Activated T-cell treated with anti-CD3 and anti-CD28 coated beads, Interleukin-2, amount 50 U/mL, for 72 hours (primary cell): ENCODE data around the gene ARMC6. TPM values are rescaled to one million over a fixed set of nuclear protein-coding genes. Genes with fewer than 3 reads are reported as not detected.
A peak's percentile ranks its signal among the peaks of the same experiment; 100 is the strongest.

Source experiments
- ATAC-seq, 2 donors: fragments of 150-1000 bp; cut with Tn5 transposase; replicated peaks in 1 of 2; 2 replicates each; pipeline ENCODE4 v1.10.0; 2021; ENCODE audit warnings: moderate library complexity in 2 of 2, mild to moderate bottlenecking in 1 of 2
- DNase-seq, 2 donors: peaks; one replicate each; pipeline ENCODE4 v3.0.0; 2021 to 2022; ENCODE audit warnings: mixed read lengths in 1 of 2
- H3K27ac Mint-ChIP-seq: one replicate; pipeline ENCODE4 v1.8.0; 2022; ENCODE audit warnings: mild to moderate bottlenecking, moderate library complexity, mixed read lengths
- H3K27me3 Mint-ChIP-seq: one replicate; pipeline ENCODE4 v1.8.0; 2022; ENCODE audit warnings: low read depth, mixed read lengths
- H3K36me3 Mint-ChIP-seq, 2 donors: one replicate each; pipeline ENCODE4 v1.8.0; 2022; ENCODE audit warnings: mixed read lengths in 2 of 2, mild to moderate bottlenecking in 1 of 2; ENCODE audit not compliant: insufficient read depth in 2 of 2
- H3K4me1 Mint-ChIP-seq: one replicate; pipeline ENCODE4 v1.8.0; 2022; ENCODE audit warnings: low read depth, mixed read lengths
- H3K4me3 Mint-ChIP-seq, 2 donors: one replicate each; pipeline ENCODE4 v1.8.0; 2022; ENCODE audit warnings: mild to moderate bottlenecking in 2 of 2, mixed read lengths in 2 of 2, moderate library complexity in 2 of 2
- H3K9me3 Mint-ChIP-seq, 2 donors: one replicate each; pipeline ENCODE4 v1.8.0; 2022; ENCODE audit warnings: mixed read lengths in 2 of 2
- total RNA-seq, 2 donors: library from RNA; stranded (reverse); gene quantifications; one replicate each; pipeline ENCODE4 v1.2.3, GENCODE V29; 2022

Gene ARMC6
- total RNA-seq, 2 donors from 2014 or later = 20.4 to 22.8 TPM

DNA sequence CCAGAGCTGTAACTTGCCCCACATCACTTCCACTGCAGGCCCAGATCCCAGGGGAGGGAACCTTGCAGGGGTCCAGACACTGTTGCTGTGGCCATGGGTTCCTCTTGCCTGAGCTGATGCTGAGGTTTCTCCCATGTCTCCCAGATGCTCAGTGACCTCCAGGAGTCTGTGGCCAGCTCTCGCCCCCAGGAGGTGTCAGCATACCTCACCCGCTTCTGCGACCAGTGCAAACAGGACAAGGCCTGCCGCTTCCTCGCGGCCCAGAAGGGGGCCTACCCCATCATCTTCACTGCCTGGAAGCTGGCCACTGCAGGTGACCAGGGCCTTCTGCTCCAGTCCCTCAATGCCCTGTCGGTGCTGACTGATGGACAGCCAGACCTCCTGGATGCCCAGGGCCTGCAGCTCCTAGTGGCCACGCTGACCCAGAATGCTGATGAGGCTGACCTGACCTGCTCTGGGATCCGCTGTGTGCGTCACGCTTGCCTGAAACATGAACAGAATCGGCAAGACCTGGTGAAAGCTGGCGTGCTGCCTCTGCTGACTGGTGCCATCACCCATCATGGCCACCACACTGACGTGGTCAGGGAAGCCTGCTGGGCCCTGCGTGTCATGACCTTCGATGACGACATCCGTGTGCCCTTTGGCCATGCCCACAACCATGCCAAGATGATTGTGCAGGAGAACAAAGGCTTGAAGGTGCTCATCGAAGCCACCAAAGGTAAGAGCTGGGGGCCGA, 18.2 kb downstream of the ARMC6 start:
- H3K36me3 Mint-ChIP-seq = peaks cover 1 to 12% of the 10 kb centered on the region in 2 donors
- no peaks in the 10 kb centered on the region for H3K9me3 Mint-ChIP-seq
- ATAC-seq (no peak), DNase-seq (no peak)
- H3K4me3 Mint-ChIP-seq = no peak overlapping the region
- no peaks in the 10 kb centered on the region for H3K4me1 Mint-ChIP-seq
- no peak overlapping the region for H3K27ac Mint-ChIP-seq
- no peaks in the 10 kb centered on the region for H3K27me3 Mint-ChIP-seq

DNA sequence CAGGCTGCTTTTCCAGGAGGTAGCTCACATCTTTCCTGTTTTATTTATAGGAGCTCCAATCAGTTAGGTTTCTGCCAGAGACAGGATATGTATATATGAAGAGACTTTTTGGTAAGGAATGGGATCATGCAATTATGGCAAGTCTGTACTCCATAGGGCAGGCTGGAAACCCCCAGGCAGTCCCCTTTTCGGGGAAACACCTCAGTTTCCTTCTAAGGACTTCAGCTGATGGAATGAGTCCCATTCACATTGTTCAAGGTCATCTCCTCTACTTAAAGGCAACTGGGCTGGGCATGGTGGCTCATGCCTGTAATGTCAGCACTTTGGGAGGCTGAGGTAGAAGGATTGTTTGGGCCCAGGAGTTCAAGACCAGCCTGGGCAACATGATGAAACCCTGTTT, 19.5 kb downstream of the ARMC6 start:
- Mint-ChIP-seq H3K27me3 (no peaks in the 10 kb centered on the region), H3K4me1 (no peaks in the 10 kb centered on the region), H3K4me3 (no peak overlapping the region), H3K27ac (peak overlapping the region; percentile 38), H3K36me3 (peaks cover 1 to 6% of the 10 kb centered on the region in 2 donors), H3K9me3 (no peaks in the 10 kb centered on the region)
- no peak for ATAC-seq
- no peak for DNase-seq

DNA sequence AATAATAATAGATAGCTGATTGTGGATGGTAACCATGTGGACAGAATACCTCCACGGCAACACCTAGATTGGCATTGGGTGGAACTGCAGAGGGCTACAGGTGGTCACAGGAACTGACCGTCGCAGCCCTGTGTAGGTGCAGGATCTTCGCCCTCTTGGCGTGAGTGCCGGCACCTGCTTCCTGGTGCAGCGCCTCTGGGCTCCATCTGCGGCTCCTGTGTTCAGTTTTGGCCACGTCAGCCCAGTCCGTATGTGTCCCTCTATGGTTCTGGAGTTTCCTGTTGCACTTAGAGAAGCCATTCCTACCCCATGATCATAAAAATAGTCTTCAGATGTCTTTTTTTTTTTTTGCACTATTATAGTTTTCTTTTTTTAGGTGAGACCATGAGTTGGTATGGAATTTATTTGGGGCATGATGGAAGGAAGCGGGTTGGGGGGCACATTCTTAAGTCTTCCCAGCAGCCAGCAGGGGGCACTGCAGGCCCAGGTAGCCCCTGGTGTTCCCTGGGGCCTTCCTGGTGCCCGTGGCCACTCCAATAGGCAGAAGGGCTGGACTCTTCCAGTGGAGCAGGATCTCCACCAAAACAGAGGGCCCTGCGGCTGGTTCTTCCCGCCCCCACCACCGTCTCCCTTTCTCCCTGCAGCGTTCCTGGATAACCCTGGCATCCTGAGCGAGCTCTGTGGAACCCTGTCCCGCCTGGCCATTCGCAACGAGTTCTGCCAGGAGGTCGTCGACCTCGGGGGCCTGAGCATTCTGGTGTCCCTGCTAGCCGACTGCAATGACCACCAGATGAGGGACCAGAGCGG, 20.3 kb downstream of the ARMC6 start:
- H3K9me3 Mint-ChIP-seq = no peaks in the 10 kb centered on the region
- peak; percentile 67 to 73 for ATAC-seq
- DNase-seq = peak; percentile 64 to 72

DNA sequence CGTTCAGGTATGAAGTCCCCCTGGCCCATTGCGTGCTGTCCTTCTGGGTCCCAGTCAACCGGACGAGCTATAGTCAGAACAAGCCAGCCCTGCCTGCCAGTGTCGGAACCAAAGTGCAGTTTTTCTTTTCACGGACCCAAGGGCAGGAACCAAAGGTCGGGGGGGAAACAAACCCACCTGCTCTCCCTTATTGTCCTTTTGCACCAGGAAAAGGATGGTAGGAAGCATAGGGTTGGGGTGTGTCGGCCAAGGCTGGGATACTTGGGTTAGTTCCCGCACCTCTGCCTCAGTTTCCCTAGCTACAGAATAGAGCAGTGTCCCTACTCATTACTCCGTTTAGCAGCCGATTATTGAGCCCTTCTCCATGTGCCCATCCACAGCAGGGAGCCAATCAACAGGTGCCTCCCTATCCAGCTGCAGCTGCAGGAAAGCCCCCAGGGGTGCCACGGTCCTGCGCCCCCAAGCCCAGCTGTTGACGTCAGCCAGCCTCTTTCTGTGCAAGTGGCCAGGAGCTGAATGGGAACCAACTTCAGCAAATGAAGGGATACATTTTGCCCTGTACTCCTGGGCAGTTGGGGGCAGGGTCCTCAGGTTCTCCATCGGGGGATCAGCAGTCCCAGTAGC, 21.0 kb downstream of the ARMC6 start:
- no peak for ATAC-seq
- no peak for DNase-seq
- no peak overlapping the region for H3K4me3 Mint-ChIP-seq
- no peaks in the 10 kb centered on the region for H3K27me3 Mint-ChIP-seq
- no peak overlapping the region for H3K27ac Mint-ChIP-seq
- peaks cover 1 to 4% of the 10 kb centered on the region in 2 donors for H3K36me3 Mint-ChIP-seq
- H3K4me1 Mint-ChIP-seq = no peaks in the 10 kb centered on the region
- H3K9me3 Mint-ChIP-seq = no peaks in the 10 kb centered on the region

More for the DNA sequence above, 20.3 kb downstream of the ARMC6 start:
- no peak overlapping the region for H3K27ac Mint-ChIP-seq
- H3K36me3 Mint-ChIP-seq = peaks cover 1 to 4% of the 10 kb centered on the region in 2 donors
- H3K27me3 Mint-ChIP-seq = no peaks in the 10 kb centered on the region
- no peak overlapping the region for H3K4me3 Mint-ChIP-seq
- H3K4me1 Mint-ChIP-seq = no peaks in the 10 kb centered on the region

DNA sequence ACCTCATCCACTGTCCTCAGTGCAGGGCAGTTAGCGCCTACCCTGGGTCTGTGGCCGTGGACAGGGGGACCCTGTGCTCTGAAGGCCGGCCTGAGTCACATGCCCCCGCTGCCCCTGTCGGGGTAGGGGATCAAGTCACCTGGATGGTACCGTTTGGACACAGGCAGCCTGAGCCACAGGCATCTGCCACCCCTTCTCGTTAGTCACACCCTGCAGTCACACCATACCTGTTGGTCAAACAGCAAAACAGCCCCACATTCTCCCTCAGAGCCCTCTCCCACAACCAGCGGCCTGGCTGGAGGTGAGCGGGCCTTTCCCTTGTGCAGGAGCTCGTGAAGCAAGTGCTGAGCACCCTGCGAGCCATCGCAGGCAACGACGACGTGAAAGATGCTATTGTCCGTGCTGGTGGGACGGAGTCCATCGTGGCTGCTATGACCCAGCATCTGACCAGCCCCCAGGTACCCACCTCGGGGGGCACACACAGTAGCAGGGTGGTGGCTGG, 21.6 kb downstream of the ARMC6 start:
- no peaks in the 10 kb centered on the region for H3K4me1 Mint-ChIP-seq
- H3K9me3 Mint-ChIP-seq = no peaks in the 10 kb centered on the region
- H3K4me3 Mint-ChIP-seq = no peak overlapping the region
- no peak for ATAC-seq
- no peak for DNase-seq
- no peak overlapping the region for H3K27ac Mint-ChIP-seq
- no peaks in the 10 kb centered on the region for H3K27me3 Mint-ChIP-seq
- H3K36me3 Mint-ChIP-seq = peaks cover 1 to 4% of the 10 kb centered on the region in 2 donors

DNA sequence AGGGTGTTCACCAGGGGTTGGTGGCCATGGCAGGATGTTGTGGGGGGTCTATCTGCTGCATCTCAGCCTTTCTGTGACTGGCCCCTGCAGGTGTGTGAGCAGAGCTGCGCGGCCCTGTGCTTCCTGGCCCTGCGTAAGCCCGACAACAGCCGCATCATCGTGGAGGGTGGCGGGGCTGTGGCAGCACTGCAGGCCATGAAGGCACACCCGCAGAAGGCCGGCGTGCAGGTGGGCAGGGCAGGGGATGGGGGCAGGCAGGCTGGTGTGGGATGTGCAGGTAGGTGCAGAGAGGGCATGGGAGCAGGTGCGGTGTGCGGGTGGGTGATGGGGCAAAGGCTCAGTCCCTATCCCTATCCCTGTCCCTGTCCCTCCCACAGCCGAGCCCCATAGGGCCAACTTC, 22.3 kb downstream of the ARMC6 start:
- Mint-ChIP-seq H3K9me3 (no peaks in the 10 kb centered on the region), H3K27me3 (no peaks in the 10 kb centered on the region), H3K4me1 (no peaks in the 10 kb centered on the region), H3K4me3 (no peak overlapping the region), H3K36me3 (peaks cover 1 to 4% of the 10 kb centered on the region in 2 donors), H3K27ac (no peak overlapping the region)
- ATAC-seq (no peak), DNase-seq (no peak)

DNA sequence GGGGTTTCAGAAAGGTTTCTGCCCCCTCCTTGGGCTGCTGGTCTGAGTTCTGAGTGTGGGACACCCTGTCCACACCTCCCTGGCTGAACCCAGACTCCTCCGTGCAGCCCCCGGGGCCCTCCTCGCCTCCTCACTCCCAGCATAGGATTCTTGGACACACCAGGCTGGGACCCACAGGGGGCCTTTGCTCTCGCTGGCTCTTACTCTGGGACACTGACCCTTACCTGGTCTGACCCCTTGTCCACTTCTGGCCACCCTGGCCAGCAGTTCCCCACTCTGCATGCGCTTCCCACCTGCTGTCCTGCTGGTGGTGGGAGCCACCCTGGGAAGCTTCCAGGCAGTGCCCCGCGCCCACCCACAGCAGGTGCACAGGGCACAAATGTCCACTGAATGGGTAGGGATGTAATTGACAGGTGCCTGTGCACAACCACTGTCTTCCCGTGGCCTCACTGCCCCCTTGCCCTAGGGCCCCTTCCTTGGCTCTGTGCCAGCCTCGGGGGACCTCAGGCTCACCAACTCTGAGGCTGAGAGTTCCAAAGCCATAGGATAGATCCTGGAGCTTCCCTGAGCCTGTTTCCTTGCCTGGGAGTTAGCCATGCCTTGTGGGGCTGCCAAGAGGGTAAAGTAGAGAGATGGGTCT, 23.4 kb downstream of the ARMC6 start:
- DNase-seq (no peak), ATAC-seq (no peak)
- H3K27ac Mint-ChIP-seq = no peak overlapping the region
- H3K36me3 Mint-ChIP-seq = peaks cover 1 to 4% of the 10 kb centered on the region in 2 donors
- H3K27me3 Mint-ChIP-seq = no peaks in the 10 kb centered on the region
- H3K4me3 Mint-ChIP-seq = no peak overlapping the region
- H3K4me1 Mint-ChIP-seq = no peaks in the 10 kb centered on the region
- no peaks in the 10 kb centered on the region for H3K9me3 Mint-ChIP-seq

DNA sequence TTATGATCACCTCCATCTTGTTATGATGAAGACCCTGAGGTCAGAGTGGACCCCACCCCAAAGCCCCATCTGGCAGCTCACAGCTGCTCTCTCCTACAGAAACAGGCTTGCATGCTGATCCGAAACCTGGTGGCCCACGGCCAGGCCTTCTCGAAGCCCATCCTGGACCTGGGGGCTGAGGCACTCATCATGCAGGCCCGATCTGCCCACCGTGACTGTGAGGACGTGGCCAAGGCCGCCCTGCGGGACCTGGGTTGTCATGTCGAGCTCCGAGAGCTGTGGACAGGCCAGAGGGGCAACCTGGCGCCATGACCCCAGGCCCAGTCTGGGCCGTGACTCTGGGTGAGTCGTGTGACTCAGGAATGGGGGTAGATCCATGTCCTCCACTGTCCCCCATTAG, 23.9 kb downstream of the ARMC6 start:
- H3K4me3 Mint-ChIP-seq = no peak overlapping the region
- DNase-seq (no peak), ATAC-seq (no peak)
- peaks cover 4% of the 10 kb centered on the region for H3K4me1 Mint-ChIP-seq
- no peaks in the 10 kb centered on the region for H3K27me3 Mint-ChIP-seq
- H3K27ac Mint-ChIP-seq = no peak overlapping the region
- H3K9me3 Mint-ChIP-seq = no peaks in the 10 kb centered on the region
- H3K36me3 Mint-ChIP-seq = peaks cover 1 to 4% of the 10 kb centered on the region in 2 donors

DNA sequence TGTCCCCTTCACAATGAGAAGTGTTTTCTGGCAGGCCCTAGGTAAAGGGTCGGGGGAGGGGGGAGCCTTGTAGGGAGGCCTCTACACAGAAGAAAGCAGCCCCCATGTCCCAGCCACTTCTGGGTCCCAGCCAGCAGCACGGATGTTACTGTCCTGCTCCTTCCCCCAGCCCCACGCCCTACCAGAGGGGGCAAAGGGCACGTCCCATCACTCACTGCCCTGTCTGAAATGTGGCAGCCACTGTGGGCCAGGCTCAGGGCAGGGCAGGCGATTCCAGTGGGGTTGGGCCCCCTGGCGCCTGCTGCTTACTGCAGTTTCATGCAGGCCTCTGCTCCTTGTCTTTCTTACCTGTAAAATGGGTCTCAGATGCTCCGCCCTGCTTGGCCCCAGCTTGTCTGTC, 24.3 kb downstream of the ARMC6 start:
- no peak for DNase-seq
- ATAC-seq = no peak
- Mint-ChIP-seq H3K36me3 (peaks cover 1 to 4% of the 10 kb centered on the region in 2 donors), H3K4me3 (no peak overlapping the region), H3K27ac (no peak overlapping the region), H3K9me3 (no peaks in the 10 kb centered on the region), H3K27me3 (no peaks in the 10 kb centered on the region), H3K4me1 (peaks cover 8% of the 10 kb centered on the region)

DNA sequence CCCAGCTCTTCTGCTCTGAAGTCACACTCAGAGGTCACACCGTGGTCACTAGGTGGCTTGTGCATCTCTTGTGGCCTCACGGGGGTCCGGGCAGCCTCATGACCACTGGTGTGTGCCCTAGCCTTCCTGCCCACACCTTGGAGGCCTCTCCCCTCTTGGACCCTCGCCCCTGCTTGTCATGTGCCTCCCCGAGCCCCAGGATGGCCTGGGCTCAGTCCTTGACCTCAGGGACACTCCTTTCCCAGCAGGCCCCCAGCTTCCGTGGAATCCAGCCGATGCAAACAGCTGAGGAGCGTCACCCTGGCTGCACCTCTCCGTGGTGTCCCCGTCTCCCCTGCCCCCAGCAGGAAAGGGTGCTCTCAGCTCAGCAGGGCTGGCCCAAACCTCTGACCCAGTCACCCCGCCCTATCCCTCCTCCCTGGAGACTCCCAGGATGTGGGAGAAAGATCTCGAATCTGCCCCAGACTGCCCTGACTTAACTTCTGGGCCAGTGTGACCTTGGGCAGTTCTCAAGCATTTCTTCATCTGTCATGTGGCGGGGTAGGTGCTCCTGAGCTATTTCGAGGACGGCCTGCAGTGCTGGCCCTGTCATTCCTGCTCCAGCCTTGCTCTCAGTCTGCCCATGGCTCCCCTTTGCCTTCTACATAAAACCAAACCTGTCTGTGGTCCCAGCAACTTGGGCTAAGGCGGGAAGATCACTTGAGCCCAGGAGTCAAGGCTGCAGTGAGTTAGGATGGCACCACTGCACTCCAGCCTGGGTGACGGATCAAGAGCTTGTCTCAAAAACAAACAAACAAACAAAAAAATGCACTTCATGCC, 25.8 kb downstream of the ARMC6 start:
- H3K4me1 Mint-ChIP-seq = peaks cover 15% of the 10 kb centered on the region
- H3K27me3 Mint-ChIP-seq = no peaks in the 10 kb centered on the region
- no peak overlapping the region for H3K4me3 Mint-ChIP-seq
- no peak for ATAC-seq
- no peak for DNase-seq
- peaks cover 1 to 4% of the 10 kb centered on the region in 2 donors for H3K36me3 Mint-ChIP-seq
- no peaks in the 10 kb centered on the region for H3K9me3 Mint-ChIP-seq
- H3K27ac Mint-ChIP-seq = no peak overlapping the region

DNA sequence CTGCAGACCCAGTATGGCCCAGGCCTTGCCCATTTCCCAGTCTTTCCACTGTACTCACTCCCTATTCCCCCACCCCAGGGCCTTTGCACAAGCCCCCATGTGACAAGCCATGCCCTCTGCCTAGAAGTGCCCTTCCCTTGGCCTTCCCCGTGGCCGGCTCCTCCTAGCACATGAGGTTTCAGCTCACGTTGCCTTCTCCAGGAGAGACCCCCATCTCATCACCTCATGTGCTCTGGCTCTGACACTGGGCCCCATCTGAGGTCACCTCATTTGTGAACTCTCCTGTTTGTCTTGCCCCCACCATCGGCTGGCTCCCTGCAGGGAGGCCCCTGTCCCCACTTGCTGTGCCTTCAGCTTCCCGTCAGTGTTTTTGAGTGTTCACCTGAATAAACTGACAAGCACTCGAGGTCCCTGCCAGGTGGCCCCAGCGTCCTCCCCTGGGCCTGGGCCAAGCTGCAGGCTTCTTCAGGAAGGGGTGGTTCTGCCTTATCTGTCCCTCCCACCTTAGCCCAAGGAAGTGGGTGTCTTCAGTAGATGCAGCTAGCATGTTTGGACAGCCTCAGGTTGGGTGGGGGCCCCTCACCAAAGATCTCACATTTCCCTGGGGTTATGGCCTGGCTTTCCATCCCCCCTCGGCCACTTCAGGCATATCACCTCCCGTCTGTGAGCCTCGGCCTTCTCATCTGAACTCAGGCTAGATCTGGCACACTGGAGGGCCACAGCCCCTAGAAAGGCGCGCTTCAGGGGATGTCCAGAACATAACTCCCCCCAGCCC, 26.6 kb downstream of the ARMC6 start:
- Mint-ChIP-seq H3K36me3 (peaks cover 1 to 4% of the 10 kb centered on the region in 2 donors), H3K27ac (no peak overlapping the region), H3K27me3 (no peaks in the 10 kb centered on the region), H3K4me3 (no peak overlapping the region), H3K9me3 (no peaks in the 10 kb centered on the region), H3K4me1 (peaks cover 23% of the 10 kb centered on the region)
- ATAC-seq (no peak), DNase-seq (no peak)

DNA sequence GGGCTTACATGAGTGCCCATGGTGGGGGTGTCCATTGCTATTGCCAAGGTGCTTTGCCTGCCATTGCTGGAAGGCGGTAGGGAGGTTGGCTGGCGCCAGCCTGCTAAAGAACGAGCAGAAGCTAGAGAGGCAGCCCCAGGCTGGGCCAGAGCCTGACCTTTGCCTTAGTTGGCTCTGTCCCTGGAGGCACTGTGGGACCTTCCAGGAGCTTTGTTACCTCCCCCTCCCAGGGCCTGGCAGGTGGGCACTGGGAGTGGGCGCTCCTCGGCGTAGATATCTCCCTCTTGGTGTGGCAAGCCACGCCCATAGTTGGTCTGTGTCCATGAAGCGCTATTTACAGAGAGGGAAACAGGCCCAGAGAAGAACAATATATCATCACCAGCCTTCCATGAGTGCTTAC, 28.1 kb downstream of the ARMC6 start:
- H3K36me3 Mint-ChIP-seq = peaks cover 0 to 1% of the 10 kb centered on the region in 2 donors
- H3K4me1 Mint-ChIP-seq = peaks cover 31% of the 10 kb centered on the region
- DNase-seq (no peak), ATAC-seq (no peak)
- no peaks in the 10 kb centered on the region for H3K9me3 Mint-ChIP-seq
- no peaks in the 10 kb centered on the region for H3K27me3 Mint-ChIP-seq
- no peak overlapping the region for H3K4me3 Mint-ChIP-seq
- no peak overlapping the region for H3K27ac Mint-ChIP-seq
